ENCODE results near the gene PPT2. TPM values are rescaled to one million over a fixed set of nuclear protein-coding genes. Genes with fewer than 3 reads are reported as not detected.

The PPT2 gene
- total and polyA plus RNA-seq, 2 donors (not counting 3 experiments of a cell fraction or from before 2014, with no cell fraction given) = 27.2 to 47.3 TPM

DNA sequence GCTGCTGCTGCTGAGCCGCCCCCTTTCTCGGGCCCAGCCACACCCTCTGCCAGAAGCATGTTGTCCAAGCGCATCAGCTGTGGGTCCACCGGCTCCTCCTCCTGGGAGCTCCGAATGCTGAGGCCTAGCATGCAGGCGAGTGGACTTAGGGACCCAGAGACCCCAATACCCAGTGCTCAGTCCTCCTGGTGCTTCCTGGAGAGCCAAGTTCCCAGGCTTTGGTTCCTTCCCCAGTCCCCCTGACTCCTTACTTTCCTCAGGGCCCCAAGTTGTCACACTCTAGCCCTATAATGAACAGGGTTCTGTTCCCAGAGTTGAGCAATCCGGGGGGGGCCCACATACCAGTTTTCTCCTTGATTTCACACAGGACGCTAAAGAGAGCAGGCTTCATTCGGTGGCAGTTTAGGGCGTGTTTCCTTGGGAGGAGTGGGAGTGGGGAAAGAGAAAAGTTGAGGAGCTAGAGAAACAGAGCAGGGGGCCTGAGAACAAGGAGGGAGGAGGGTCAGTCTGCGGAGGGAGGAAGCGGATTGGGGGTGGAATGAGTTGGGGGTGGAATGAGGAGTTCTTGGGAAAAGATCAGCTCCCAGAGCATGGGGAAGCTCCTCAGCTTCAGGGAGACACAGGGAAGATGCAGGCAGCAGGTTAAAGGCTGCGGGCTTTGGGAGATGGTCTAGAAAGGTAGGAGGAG is 34.6 kb downstream of the PPT2 start:
- ChIA-PET POLR2A (no interaction called here), CTCF (interaction anchor here (0.7 to 1.1 kb wide), 2 partner anchors 10 to 60 kb away, joined by 3 to 4 read pairs; partner anchors contain the start of gene ATF6B)
- Histone ChIP-seq H3K36me3 (ENCODE audit: control insufficient read depth in 2 of 2, extremely low read depth in 1 of 2, insufficient read depth in 2 of 2, low read length in 2 of 2) (peaks cover 0 to 18% of the 10 kb centered on the region in 2 experiments), H2AFZ (ENCODE audit: low read depth, low read length) (no peak overlapping the region), H3K4me1 (ENCODE audit: control insufficient read depth, extremely low read depth, insufficient read depth, low read length) (peaks cover 41% of the 10 kb centered on the region), H3K27me3 (ENCODE audit: control insufficient read depth in 2 of 2, insufficient read depth in 2 of 2, low read length in 2 of 2) (no peaks in the 10 kb centered on the region), H3K79me2 (ENCODE audit: control insufficient read depth, insufficient read depth, low read length) (peaks cover 23% of the 10 kb centered on the region), H3K9me3 (replicated peaks; ENCODE audit: control insufficient read depth, insufficient read depth, low read length) (no peaks in the 10 kb centered on the region), H3K9ac (replicated peaks; ENCODE audit: extremely low read depth, insufficient read depth, low read length) (peak overlapping the region; percentile 66), H3K4me2 (ENCODE audit: insufficient read depth, low read length) (peak overlapping the region; percentile 89), H4K20me1 (replicated peaks; ENCODE audit: control insufficient read depth, extremely low read depth, insufficient read depth, low read length) (no peaks in the 10 kb centered on the region), H3K27ac (ENCODE audit: insufficient read depth, low read depth, low read length) (peak overlapping the region; percentile 51), H3K9me1 (replicated peaks; ENCODE audit: control insufficient read depth, extremely low read depth, insufficient read depth, low read length) (no peaks in the 10 kb centered on the region), H3K4me3 (replicated peaks in 1 of 3; ENCODE audit: insufficient read depth in 1 of 3, low read depth in 1 of 3, low read length in 3 of 3) (peak overlapping the region; percentile 32 to 83 (median 73))
- dilution Hi-C loops (cut with MboI; ENCODE audit: extremely low pct_ligation_motif_present, low sequenced_read_pairs) (no loop called here), intact Hi-C loops (cut with micrococcal nuclease) (no loop called here)
- TF ChIP-seq JUN (IDR thresholded peaks at IDR 0.05; ENCODE audit: borderline replicate concordance, insufficient read depth, insufficient read length, low read depth) (no peak), CTCF (IDR thresholded peaks at IDR 0.05; ENCODE audit: extremely low read depth in 1 of 2, insufficient read depth in 1 of 2, low read depth in 1 of 2, low read length in 2 of 2) (no peak), EZH2 (IDR thresholded peaks at IDR 0.05; ENCODE audit: borderline replicate concordance, low read depth, low read length, severe bottlenecking) (no peak), POLR2AphosphoS5 (IDR thresholded peaks at IDR 0.05; ENCODE audit: insufficient read depth, low read depth, low read length) (no peak), GATA2 (IDR thresholded peaks at IDR 0.05; ENCODE audit: insufficient read depth, insufficient read length, low read depth, low read length) (no peak), POLR2A (IDR thresholded peaks at IDR 0.05; ENCODE audit: low read depth, low read length) (no peak), FOS (IDR thresholded peaks at IDR 0.05; ENCODE audit: borderline replicate concordance, insufficient read depth, low read length) (no peak), MYC (IDR thresholded peaks at IDR 0.05; ENCODE audit: low read depth, low read length) (no peak)
- TF ChIP-seq, protein P1, sequence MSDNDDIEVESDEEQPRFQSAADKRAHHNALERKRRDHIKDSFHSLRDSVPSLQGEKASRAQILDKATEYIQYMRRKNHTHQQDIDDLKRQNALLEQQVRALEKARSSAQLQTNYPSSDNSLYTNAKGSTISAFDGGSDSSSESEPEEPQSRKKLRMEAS (IDR thresholded peaks at IDR 0.05; ENCODE audit: insufficient read depth, insufficient read length) = no peak
- BruUV-seq (replicated peaks) = no TSS peak
- DNase-seq (ENCODE audit: low read depth, low spot score) (peak; percentile 29), FAIRE-seq (peak; percentile 69)

Measured in endothelial cell of umbilical vein (primary cell).